ENCODE results near the gene TSPEAR.
"Not testable (repeated sequence)": the region's sequence is repeated elsewhere in the genome, so short reads cannot be mapped to it uniquely, and the experiment has no call there.

Gene TSPEAR

GRCh38 chr21:44578371-44579055 is 132.9 kb downstream of the TSPEAR start:
- Histone ChIP-seq H3K4me3 (ENCODE audit: low read depth in 1 of 5, low read length in 5 of 5) (no peak overlapping the region), H3K27me3 (ENCODE audit: control insufficient read depth in 5 of 5, insufficient read depth in 4 of 5, low read length in 5 of 5) (peaks cover 0 to 6% (median 4%) of the 10 kb centered on the region in 5 donors), H3K9me3 (ENCODE audit: control insufficient read depth in 5 of 5, low read length in 5 of 5) (peaks cover 7 to 33% (median 29%) of the 10 kb centered on the region in 5 donors), H3K9ac (ENCODE audit: low read length in 5 of 5) (no peak overlapping the region), H3K27ac (ENCODE audit: low read depth, low read length) (no peak overlapping the region), H3K4me1 (ENCODE audit: control insufficient read depth in 5 of 5, insufficient read depth in 5 of 5, low read length in 5 of 5) (peaks cover 0 to 4% (median 0%) of the 10 kb centered on the region in 5 donors), H3K36me3 (ENCODE audit: control insufficient read depth in 5 of 5, insufficient read depth in 5 of 5, low read length in 5 of 5) (no peaks in the 10 kb centered on the region)

- H3K9me3 ChIP-seq (ENCODE audit: control insufficient read depth in 5 of 5, low read length in 5 of 5) = peaks cover 7 to 40% (median 31%) of the 10 kb centered on the region in 5 donors
- H3K4me3 ChIP-seq (ENCODE audit: low read depth in 1 of 5, low read length in 5 of 5) = no peak overlapping the region
- no peak overlapping the region for H3K9ac ChIP-seq (ENCODE audit: low read length in 5 of 5)
- H3K27ac ChIP-seq (ENCODE audit: low read depth, low read length) = no peak overlapping the region
- H3K27me3 ChIP-seq (ENCODE audit: control insufficient read depth in 5 of 5, insufficient read depth in 4 of 5, low read length in 5 of 5) = peaks cover 0 to 6% (median 4%) of the 10 kb centered on the region in 5 donors
- H3K4me1 ChIP-seq (ENCODE audit: control insufficient read depth in 5 of 5, insufficient read depth in 5 of 5, low read length in 5 of 5) = peaks cover 0 to 4% (median 0%) of the 10 kb centered on the region in 5 donors
- H3K36me3 ChIP-seq (ENCODE audit: control insufficient read depth in 5 of 5, insufficient read depth in 5 of 5, low read length in 5 of 5) = no peaks in the 10 kb centered on the region
Observed at GRCh38 chr21:44576025-44576420, 135.3 kb downstream of the TSPEAR start.

GRCh38 chr21:44575307-44576024 is 135.9 kb downstream of the TSPEAR start:
- H3K27ac ChIP-seq (ENCODE audit: low read depth, low read length) = no peak overlapping the region

DNA sequence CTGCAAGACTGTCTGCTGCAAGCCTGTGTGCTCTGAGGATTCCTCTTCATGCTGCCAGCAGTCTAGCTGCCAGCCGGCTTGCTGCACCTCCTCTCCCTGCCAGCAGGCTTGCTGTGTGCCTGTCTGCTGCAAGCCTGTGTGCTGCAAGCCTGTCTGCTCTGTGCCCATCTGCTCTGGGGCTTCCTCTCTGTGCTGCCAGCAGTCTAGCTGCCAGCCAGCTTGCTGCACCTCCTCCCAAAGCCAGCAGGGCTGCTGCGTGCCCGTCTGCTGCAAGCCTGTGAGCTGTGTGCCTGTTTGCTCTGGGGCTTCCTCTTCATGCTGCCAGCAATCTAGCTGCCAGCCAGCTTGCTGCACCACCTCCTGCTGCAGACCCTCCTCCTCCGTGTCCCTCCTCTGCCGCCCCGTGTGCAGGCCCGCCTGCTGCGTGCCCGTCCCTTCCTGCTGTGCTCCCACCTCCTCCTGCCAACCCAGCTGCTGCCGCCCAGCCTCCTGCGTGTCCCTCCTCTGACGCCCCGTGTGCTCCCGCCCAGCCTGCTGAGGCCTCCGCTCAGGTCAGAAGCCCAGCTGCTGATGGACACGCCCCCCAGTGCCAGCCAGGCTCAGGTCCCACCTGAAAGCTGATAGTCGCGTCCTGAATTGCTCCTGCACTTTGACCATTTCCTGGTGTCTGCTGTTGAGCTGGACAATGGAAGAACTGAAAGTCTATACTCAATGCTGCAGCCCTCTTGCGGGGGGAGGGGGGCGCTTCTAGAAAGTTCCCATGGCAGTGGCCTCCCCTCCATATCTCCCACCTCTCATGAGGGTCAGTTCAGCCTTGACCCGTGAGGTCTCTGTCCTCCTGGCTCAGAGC is 136.7 kb downstream of the TSPEAR start:
- Histone ChIP-seq H3K4me1 (ENCODE audit: control insufficient read depth in 5 of 5, insufficient read depth in 5 of 5, low read length in 5 of 5) (peaks cover 0 to 4% (median 0%) of the 10 kb centered on the region in 5 donors), H3K36me3 (ENCODE audit: control insufficient read depth in 5 of 5, insufficient read depth in 5 of 5, low read length in 5 of 5) (no peaks in the 10 kb centered on the region), H3K27me3 (ENCODE audit: control insufficient read depth in 5 of 5, insufficient read depth in 4 of 5, low read length in 5 of 5) (peaks cover 0 to 12% (median 4%) of the 10 kb centered on the region in 5 donors), H3K4me3 (ENCODE audit: low read depth in 1 of 5, low read length in 5 of 5) (no peak overlapping the region), H3K9me3 (ENCODE audit: control insufficient read depth in 5 of 5, low read length in 5 of 5) (peaks cover 7 to 36% (median 23%) of the 10 kb centered on the region in 5 donors), H3K9ac (ENCODE audit: low read length in 5 of 5) (no peak overlapping the region), H3K27ac (ENCODE audit: low read depth, low read length) (no peak overlapping the region)

More at GRCh38 chr21:44575307-44576024, 135.9 kb downstream of the TSPEAR start:
- peaks cover 0 to 4% (median 0%) of the 10 kb centered on the region in 5 donors for H3K4me1 ChIP-seq (ENCODE audit: control insufficient read depth in 5 of 5, insufficient read depth in 5 of 5, low read length in 5 of 5)
- no peak overlapping the region for H3K9ac ChIP-seq (ENCODE audit: low read length in 5 of 5)
- H3K27me3 ChIP-seq (ENCODE audit: control insufficient read depth in 5 of 5, insufficient read depth in 4 of 5, low read length in 5 of 5) = peaks cover 0 to 6% (median 4%) of the 10 kb centered on the region in 5 donors
- H3K36me3 ChIP-seq (ENCODE audit: control insufficient read depth in 5 of 5, insufficient read depth in 5 of 5, low read length in 5 of 5) = no peaks in the 10 kb centered on the region
- peaks cover 7 to 40% (median 28%) of the 10 kb centered on the region in 5 donors for H3K9me3 ChIP-seq (ENCODE audit: control insufficient read depth in 5 of 5, low read length in 5 of 5)
- no peak overlapping the region for H3K4me3 ChIP-seq (ENCODE audit: low read depth in 1 of 5, low read length in 5 of 5)

- not testable (repeated sequence) for H3K36me3 ChIP-seq (ENCODE audit: control insufficient read depth in 5 of 5, insufficient read depth in 5 of 5, low read length in 5 of 5); H3K4me1 ChIP-seq (ENCODE audit: control insufficient read depth in 5 of 5, insufficient read depth in 5 of 5, low read length in 5 of 5); H3K9ac ChIP-seq (ENCODE audit: low read length in 5 of 5); H3K27ac ChIP-seq (ENCODE audit: low read depth, low read length); H3K4me3 ChIP-seq (ENCODE audit: low read depth in 1 of 5, low read length in 5 of 5)
- Histone ChIP-seq H3K9me3 (ENCODE audit: control insufficient read depth in 5 of 5, low read length in 5 of 5) (peaks cover 7 to 36% (median 23%) of the 10 kb centered on the region in 5 donors), H3K27me3 (ENCODE audit: control insufficient read depth in 5 of 5, insufficient read depth in 4 of 5, low read length in 5 of 5) (peaks cover under 1 to 15% (median 5%) of the 10 kb centered on the region in 5 donors)
Observed at GRCh38 chr21:44573630-44574456, 137.5 kb downstream of the TSPEAR start, which contains the start of gene KRTAP10-4. TSS of gene KRTAP10-4 (plus strand) at chr21:44573729. CDS start at chr21:44573759, 30 bp downstream.

- Histone ChIP-seq H3K27ac (ENCODE audit: low read depth, low read length) (no peak overlapping the region), H3K9ac (ENCODE audit: low read length in 5 of 5) (no peak overlapping the region), H3K27me3 (ENCODE audit: control insufficient read depth in 5 of 5, insufficient read depth in 4 of 5, low read length in 5 of 5) (peaks cover 5 to 22% (median 8%) of the 10 kb centered on the region in 5 donors), H3K9me3 (ENCODE audit: control insufficient read depth in 5 of 5, low read length in 5 of 5) (peaks cover 7 to 36% (median 23%) of the 10 kb centered on the region in 5 donors), H3K4me3 (ENCODE audit: low read depth in 1 of 5, low read length in 5 of 5) (no peak overlapping the region), H3K36me3 (ENCODE audit: control insufficient read depth in 5 of 5, insufficient read depth in 5 of 5, low read length in 5 of 5) (no peaks in the 10 kb centered on the region), H3K4me1 (ENCODE audit: control insufficient read depth in 5 of 5, insufficient read depth in 5 of 5, low read length in 5 of 5) (peaks cover 0 to 4% (median 0%) of the 10 kb centered on the region in 5 donors)
Observed at GRCh38 chr21:44572959-44573583, 138.3 kb downstream of the TSPEAR start.

GRCh38 chr21:44571844-44572782 is 139.3 kb downstream of the TSPEAR start:
- no peak overlapping the region for H3K9ac ChIP-seq (ENCODE audit: low read length in 5 of 5)
- H3K36me3 ChIP-seq (ENCODE audit: control insufficient read depth in 5 of 5, insufficient read depth in 5 of 5, low read length in 5 of 5) = no peaks in the 10 kb centered on the region
- H3K27me3 ChIP-seq (ENCODE audit: control insufficient read depth in 5 of 5, insufficient read depth in 4 of 5, low read length in 5 of 5) = peaks cover 5 to 24% (median 8%) of the 10 kb centered on the region in 5 donors
- no peak overlapping the region for H3K27ac ChIP-seq (ENCODE audit: low read depth, low read length)
- H3K9me3 ChIP-seq (ENCODE audit: control insufficient read depth in 5 of 5, low read length in 5 of 5) = peaks cover 4 to 32% (median 18%) of the 10 kb centered on the region in 5 donors
- no peak overlapping the region for H3K4me3 ChIP-seq (ENCODE audit: low read depth in 1 of 5, low read length in 5 of 5)
- peaks cover 0 to 4% (median 0%) of the 10 kb centered on the region in 5 donors for H3K4me1 ChIP-seq (ENCODE audit: control insufficient read depth in 5 of 5, insufficient read depth in 5 of 5, low read length in 5 of 5)

DNA sequence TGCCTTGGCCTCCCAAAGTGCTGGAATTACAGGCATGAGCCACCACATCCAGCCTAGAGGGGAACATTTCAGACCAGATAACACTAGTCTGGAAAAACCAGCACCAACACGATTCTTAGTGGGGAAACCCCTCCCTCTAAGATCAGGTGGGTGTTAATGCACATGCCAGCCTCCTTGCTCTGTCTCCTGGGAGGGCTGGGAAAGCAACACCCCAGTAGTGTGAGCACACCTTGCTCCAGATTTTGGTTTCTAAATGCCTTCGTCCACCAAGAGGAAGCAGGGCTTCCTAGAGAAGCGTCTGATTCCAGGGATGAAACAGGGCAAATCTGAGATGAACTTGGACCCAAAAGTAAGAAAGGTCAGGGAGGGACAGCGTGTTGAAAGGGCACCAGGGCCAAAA is 140.1 kb downstream of the TSPEAR start:
- Histone ChIP-seq H3K36me3 (ENCODE audit: control insufficient read depth in 5 of 5, insufficient read depth in 5 of 5, low read length in 5 of 5) (no peaks in the 10 kb centered on the region), H3K9ac (ENCODE audit: low read length in 5 of 5) (no peak overlapping the region), H3K4me1 (ENCODE audit: control insufficient read depth in 5 of 5, insufficient read depth in 5 of 5, low read length in 5 of 5) (peaks cover 0 to 4% (median 0%) of the 10 kb centered on the region in 5 donors), H3K27ac (ENCODE audit: low read depth, low read length) (no peak overlapping the region), H3K9me3 (ENCODE audit: control insufficient read depth in 5 of 5, low read length in 5 of 5) (peaks cover 0 to 25% (median 11%) of the 10 kb centered on the region in 5 donors), H3K27me3 (ENCODE audit: control insufficient read depth in 5 of 5, insufficient read depth in 4 of 5, low read length in 5 of 5) (peaks cover 5 to 24% (median 8%) of the 10 kb centered on the region in 5 donors), H3K4me3 (ENCODE audit: low read depth in 1 of 5, low read length in 5 of 5) (no peak overlapping the region)

Measured in subcutaneous abdominal adipose tissue (tissue), 5 donors.